Activated naive CD4-positive, alpha-beta T cell (primary cell): ENCODE measurements around the gene PHETA1.
A peak's percentile ranks its signal among the peaks of the same experiment; 100 is the strongest.

Experiments used
- DNase-seq, 4 experiments: peaks; one replicate each; lab custom pipeline; 2025; lab: John Stamatoyannopoulos, UW

The PHETA1 gene

GRCh38 chr12:111322336-111323250 is 46.3 kb downstream of the PHETA1 start:
- no peak for DNase-seq

- DNase-seq: no peak
Observed at GRCh38 chr12:111321317-111321716, 47.6 kb downstream of the PHETA1 start.

- DNase-seq: no peak
Observed at GRCh38 chr12:111320258-111321050, 48.4 kb downstream of the PHETA1 start.

DNA sequence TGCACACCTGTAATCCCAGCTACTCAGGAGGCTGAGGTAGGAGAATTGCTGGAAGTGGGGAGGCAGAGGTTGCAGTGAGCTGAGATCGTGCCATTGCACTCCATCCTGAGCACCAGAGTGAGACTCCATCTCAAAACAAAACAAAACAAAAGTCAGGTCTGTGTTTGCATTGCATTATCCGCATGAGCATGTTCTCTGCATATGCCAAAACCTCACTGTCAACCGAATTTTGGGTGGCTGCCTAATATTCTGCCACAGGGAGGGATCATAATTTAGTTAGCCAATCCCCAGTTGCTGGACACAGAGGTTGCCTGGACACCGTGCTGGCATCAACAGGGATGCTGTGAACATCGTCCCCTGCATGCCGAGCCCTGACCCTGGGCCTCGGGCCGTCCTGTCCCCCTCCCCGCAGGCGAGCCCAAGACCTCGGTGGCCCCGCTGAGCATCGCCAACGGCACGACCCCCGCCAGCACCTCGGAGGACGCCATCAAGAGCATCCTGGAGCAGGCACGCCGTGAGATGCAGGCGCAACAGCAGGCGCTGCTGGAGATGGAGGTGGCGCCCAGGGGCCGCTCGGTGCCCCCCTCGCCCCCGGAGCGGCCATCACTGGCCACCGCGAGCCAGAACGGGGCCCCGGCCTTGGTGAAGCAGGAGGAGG is 49.2 kb downstream of the PHETA1 start:
- no peak for DNase-seq

GRCh38 chr12:111318450-111318849 is 50.4 kb downstream of the PHETA1 start:
- DNase-seq: no peak

DNA sequence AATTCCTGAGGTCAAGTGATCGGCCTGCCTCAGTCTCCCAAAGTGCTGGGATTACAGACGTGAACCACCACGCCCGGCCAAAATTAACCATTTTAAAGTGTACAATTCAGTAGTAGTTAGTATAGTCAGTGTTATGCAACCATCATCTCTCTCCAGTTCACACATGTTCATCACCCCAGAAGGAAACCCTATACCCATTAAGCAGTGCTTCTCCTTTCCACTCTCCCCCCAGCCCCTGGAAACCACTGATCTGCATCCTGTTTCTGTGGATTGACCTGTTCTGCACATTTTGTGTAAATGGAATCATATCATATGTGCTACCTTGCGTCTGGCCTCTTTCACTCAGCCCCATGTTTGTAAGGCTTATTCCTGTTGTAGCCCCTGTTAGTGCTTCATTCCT is 52.2 kb downstream of the PHETA1 start:
- DNase-seq: no peak

DNA sequence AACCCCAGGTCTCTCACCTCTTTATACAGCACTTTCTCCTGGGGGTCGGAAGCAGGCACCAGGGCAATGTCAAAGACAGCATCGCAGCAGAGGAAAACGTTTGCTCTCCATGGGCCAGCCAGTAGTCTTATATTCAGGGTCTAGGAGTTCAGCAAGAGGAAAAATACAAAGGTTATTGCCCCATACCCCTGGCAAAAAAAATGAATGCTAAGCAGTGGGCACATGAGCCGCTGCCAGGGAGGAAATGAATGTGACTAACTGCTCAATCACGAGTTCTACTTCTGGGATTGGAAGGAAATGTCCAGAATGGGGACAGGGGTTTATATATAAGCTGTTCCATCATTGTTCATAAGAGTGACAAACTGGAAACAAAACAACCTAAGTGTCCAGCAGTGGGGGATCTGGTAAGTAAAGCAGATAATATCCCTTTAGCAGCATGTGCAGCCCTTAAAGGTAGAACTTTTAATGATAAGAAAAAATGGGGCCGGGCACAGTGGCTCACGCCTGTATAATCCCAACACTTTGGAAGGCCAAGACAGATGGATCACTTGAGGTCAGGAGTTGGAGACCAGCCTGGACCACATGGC is 53.8 kb downstream of the PHETA1 start:
- no peak for DNase-seq

DNA sequence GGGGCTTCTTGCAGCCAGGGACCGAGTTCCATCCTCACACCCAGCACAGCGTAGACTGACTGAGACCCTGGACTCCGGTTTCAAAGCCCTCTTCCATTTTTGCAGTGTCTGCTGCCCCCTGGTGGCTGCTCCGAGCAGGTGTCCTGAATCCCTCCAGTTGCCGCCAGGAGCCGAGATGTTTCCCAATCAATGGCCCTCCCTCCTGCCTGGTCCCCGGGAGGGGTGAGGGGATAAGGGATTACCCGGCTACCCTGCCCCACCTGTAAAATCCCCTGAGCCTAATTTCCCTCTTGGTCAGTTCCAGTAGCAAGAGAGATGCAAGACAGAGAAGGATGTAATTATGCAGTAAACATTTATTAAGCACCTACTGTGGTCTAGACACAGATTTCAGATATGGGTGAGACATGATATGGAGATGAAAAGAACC is 55.0 kb downstream of the PHETA1 start:
- DNase-seq: peak; percentile 58 to 69 (median 65)

- no peak for DNase-seq
Observed at GRCh38 chr12:111312708-111313107, 56.2 kb downstream of the PHETA1 start.

DNA sequence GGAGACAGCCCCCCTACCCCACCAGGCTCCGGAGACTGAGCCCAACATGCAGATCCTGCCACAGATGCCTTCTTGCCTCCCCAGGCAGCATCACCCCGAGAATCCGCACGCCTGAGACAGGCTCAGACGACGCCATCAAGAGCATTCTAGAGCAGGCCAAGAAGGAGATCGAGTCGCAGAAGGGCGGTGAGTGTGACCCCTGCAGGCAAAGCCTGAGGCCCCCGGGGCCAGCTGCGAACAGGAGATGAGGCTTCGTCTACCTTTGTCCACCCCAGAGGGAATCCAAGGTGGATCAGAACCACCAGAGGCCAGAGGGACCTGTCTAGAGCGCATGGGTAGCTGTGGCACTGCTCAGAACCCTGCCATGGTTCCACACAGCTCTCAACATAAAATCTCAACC is 56.9 kb downstream of the PHETA1 start:
- no peak for DNase-seq

DNA sequence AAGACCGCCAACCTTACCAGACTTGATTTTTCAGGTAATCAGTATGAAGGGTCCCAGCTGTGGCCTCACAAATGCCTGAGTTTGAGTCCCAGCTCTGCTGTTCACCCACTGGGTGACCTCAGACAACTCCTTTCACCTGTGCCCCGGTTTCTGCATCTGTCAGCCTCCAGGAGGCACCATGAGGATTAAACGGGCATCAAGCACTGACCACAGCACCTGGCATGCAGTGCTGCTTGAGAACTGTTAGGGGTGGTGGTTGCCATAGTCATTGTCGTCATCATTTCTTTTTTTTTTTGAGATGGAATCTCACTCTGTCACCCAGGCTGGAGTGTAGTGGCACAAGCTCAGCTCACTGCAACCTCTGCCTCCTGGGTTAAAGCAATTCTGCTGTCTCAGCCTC is 57.9 kb downstream of the PHETA1 start:
- DNase-seq: no peak
